Measurements from ENCODE around the gene IL17RC. TPM values are rescaled to one million over a fixed set of nuclear protein-coding genes. Genes with fewer than 3 reads are reported as not detected.
"Not testable (repeated sequence)": the region's sequence is repeated elsewhere in the genome, so short reads cannot be mapped to it uniquely, and the experiment has no call there.

Gene IL17RC
- total RNA-seq, 1 donor from 2014 or later = 3.1 TPM

DNA sequence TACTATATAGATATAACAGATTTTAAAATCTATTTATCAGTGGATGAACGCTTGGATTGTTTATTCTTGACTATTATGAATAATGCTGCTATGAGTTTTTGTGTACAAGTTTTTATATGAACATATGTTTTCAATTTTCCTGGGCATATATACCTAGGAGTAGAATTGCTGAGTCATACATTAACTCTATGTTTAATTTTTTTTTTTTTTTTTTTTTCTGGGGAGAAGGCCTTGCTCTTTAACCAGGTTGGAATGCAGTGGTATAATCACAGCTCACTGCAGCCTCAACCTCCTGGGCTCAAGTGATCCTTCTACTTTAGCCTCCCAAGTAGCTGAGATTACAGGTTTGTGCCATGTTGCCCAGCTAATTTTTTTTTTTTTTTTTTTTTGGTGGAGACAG lies 45.9 kb upstream of the IL17RC start:
- Histone ChIP-seq H3K27ac (no peak overlapping the region), H3K79me2 (ENCODE audit: low read depth) (no peaks in the 10 kb centered on the region), H3K4me3 (no peak overlapping the region), H4K20me1 (ENCODE audit: low read depth) (no peaks in the 10 kb centered on the region), H3K36me3 (no peaks in the 10 kb centered on the region), H2AFZ (replicated peaks) (no peak overlapping the region), H3K9ac (no peak overlapping the region), H3F3A (ENCODE audit: low read depth) (no peaks in the 10 kb centered on the region), H3K4me2 (no peak overlapping the region), H3K9me3 (ENCODE audit: low read depth) (no peaks in the 10 kb centered on the region), H3K4me1 (no peaks in the 10 kb centered on the region), H3K27me3 (no peaks in the 10 kb centered on the region)
- Mint-ChIP-seq H3K27me3 (ENCODE audit: insufficient read depth, low read depth) (peaks cover 4% of the 10 kb centered on the region), H3K27ac (no peak overlapping the region), H3K36me3 (no peaks in the 10 kb centered on the region), H3K4me1 (no peaks in the 10 kb centered on the region), H3K9me3 (no peaks in the 10 kb centered on the region), H3K4me3 (no peak overlapping the region)
- TF ChIP-seq EZH2phosphoT487 (IDR thresholded peaks at IDR 0.05) (no peak), EZH2 (IDR thresholded peaks at IDR 0.05) (no peak)
- TF ChIP-seq, protein P1, sequence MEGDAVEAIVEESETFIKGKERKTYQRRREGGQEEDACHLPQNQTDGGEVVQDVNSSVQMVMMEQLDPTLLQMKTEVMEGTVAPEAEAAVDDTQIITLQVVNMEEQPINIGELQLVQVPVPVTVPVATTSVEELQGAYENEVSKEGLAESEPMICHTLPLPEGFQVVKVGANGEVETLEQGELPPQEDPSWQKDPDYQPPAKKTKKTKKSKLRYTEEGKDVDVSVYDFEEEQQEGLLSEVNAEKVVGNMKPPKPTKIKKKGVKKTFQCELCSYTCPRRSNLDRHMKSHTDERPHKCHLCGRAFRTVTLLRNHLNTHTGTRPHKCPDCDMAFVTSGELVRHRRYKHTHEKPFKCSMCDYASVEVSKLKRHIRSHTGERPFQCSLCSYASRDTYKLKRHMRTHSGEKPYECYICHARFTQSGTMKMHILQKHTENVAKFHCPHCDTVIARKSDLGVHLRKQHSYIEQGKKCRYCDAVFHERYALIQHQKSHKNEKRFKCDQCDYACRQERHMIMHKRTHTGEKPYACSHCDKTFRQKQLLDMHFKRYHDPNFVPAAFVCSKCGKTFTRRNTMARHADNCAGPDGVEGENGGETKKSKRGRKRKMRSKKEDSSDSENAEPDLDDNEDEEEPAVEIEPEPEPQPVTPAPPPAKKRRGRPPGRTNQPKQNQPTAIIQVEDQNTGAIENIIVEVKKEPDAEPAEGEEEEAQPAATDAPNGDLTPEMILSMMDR (IDR thresholded peaks at IDR 0.05) = no peak
- no peak for DNase-seq (ENCODE audit: low spot score)

DNA sequence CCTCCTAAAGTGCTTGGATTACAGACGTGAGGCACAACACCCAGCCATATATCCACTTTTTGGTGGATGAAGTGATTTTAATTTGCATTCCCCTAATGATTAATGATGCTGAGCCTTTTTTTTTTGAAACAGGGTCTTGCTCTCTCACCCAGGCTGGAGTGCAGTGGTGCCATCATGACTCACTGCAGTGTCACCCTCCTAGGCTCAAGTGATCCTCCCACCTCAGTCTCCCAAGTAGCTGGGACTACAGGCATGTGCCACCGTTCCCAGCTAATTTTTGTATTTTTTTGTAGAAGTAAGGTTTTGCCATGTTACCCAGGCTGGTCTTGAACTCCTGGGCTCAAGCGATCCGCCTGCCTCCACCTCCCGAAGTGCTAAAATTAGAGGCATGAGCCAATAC lies 44.8 kb upstream of the IL17RC start:
- not testable (repeated sequence) for H4K20me1 ChIP-seq (ENCODE audit: low read depth); H3K27me3 ChIP-seq; H3K9me3 ChIP-seq (ENCODE audit: low read depth); H3K27me3 Mint-ChIP-seq (ENCODE audit: insufficient read depth, low read depth); H3K27ac ChIP-seq; DNase-seq (ENCODE audit: low spot score); H3F3A ChIP-seq (ENCODE audit: low read depth); H3K79me2 ChIP-seq (ENCODE audit: low read depth); H3K27ac Mint-ChIP-seq; H3K36me3 ChIP-seq; H3K4me1 ChIP-seq; H3K4me1 Mint-ChIP-seq; H3K4me3 Mint-ChIP-seq; H2AFZ ChIP-seq (replicated peaks); H3K9me3 Mint-ChIP-seq; H3K4me2 ChIP-seq; H3K4me3 ChIP-seq; H3K36me3 Mint-ChIP-seq; H3K9ac ChIP-seq

DNA sequence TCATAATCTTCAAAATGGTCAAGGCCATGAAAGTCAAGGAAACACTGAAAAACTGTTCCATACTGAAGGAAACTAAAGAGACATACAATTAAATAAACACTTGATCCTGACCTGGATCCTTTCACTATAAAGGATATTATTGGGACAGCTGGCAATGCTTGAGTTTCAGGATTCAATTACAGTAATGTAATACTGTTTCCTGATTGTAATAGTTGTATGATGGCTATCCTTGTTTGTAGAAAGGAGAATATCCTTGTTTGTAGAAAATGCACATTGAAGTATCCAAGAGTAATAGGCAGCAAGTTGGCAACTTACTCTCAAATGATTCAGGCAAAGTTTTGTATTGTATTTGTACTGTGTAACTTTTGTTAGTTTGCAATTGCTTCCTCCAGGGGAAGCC lies 41.5 kb upstream of the IL17RC start:
- Histone ChIP-seq H3K27ac (no peak overlapping the region), H3K79me2 (ENCODE audit: low read depth) (no peaks in the 10 kb centered on the region)

DNA sequence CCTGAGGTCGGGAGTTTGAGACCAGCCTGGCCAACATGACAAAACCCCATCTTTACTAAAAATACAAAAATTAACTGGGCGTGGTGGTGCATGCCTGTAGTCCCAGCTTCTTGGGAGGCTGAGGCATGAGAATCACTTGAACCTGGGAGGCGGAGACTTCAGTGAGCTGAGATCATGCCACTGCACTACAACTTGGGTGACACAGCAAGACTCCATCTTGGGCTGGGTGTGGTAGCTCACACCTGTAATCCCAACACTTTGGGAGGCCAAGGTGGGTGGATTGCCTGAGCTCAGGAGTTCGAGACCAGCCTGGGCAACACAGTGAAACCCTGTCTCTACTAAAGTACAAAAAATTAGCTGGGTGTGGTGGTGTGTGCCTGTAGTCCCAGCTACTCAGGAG lies 40.6 kb upstream of the IL17RC start:
- DNase-seq (ENCODE audit: low spot score); H3K9ac ChIP-seq; H3K27ac ChIP-seq; H3K36me3 ChIP-seq; H3K4me2 ChIP-seq; H2AFZ ChIP-seq (replicated peaks); H3K36me3 Mint-ChIP-seq; H3K4me1 ChIP-seq; H3K9me3 ChIP-seq (ENCODE audit: low read depth); H3K9me3 Mint-ChIP-seq; H3K4me3 Mint-ChIP-seq; H3K4me1 Mint-ChIP-seq; H3K4me3 ChIP-seq; H3K27ac Mint-ChIP-seq; H4K20me1 ChIP-seq (ENCODE audit: low read depth); H3F3A ChIP-seq (ENCODE audit: low read depth); H3K79me2 ChIP-seq (ENCODE audit: low read depth); H3K27me3 ChIP-seq; H3K27me3 Mint-ChIP-seq (ENCODE audit: insufficient read depth, low read depth): not testable (repeated sequence)

More for the DNA sequence above, 41.5 kb upstream of the IL17RC start:
- Mint-ChIP-seq H3K27ac (no peak overlapping the region), H3K27me3 (ENCODE audit: insufficient read depth, low read depth) (peaks cover 4% of the 10 kb centered on the region), H3K4me1 (no peaks in the 10 kb centered on the region), H3K4me3 (no peak overlapping the region), H3K36me3 (no peaks in the 10 kb centered on the region), H3K9me3 (no peaks in the 10 kb centered on the region)
- no peaks in the 10 kb centered on the region for H3K27me3 ChIP-seq
- H4K20me1 ChIP-seq (ENCODE audit: low read depth) = no peaks in the 10 kb centered on the region
- no peak overlapping the region for H2AFZ ChIP-seq (replicated peaks)
- no peak overlapping the region for H3K4me2 ChIP-seq
- no peaks in the 10 kb centered on the region for H3K4me1 ChIP-seq
- TF ChIP-seq EZH2 (IDR thresholded peaks at IDR 0.05) = no peak
- TF ChIP-seq EZH2phosphoT487 (IDR thresholded peaks at IDR 0.05) = no peak
- TF ChIP-seq, protein P1 (IDR thresholded peaks at IDR 0.05) = no peak
- no peak for DNase-seq (ENCODE audit: low spot score)
- no peak overlapping the region for H3K9ac ChIP-seq
- H3K9me3 ChIP-seq (ENCODE audit: low read depth) = no peaks in the 10 kb centered on the region
- no peak overlapping the region for H3K4me3 ChIP-seq
- no peaks in the 10 kb centered on the region for H3F3A ChIP-seq (ENCODE audit: low read depth)
- H3K36me3 ChIP-seq = no peaks in the 10 kb centered on the region
